ENCODE measurements around the gene ALG1L2.
A peak's percentile ranks its signal among the peaks of the same experiment; 100 is the strongest.
"Not testable (repeated sequence)": the region's sequence is repeated elsewhere in the genome, so short reads cannot be mapped to it uniquely, and the experiment has no call there.

Gene ALG1L2

GRCh38 chr3:130138992-130139391 lies 57.4 kb downstream of the ALG1L2 start:
- DNase-seq; intact Hi-C loops (cut with DNase I; ENCODE audit: low total_unique reads): not testable (repeated sequence)

GRCh38 chr3:130140756-130141155 lies 59.1 kb downstream of the ALG1L2 start:
- H3K9me3 ChIP-seq; H3K27ac ChIP-seq; H3K27me3 ChIP-seq; H3K4me1 ChIP-seq; intact Hi-C loops (cut with DNase I; ENCODE audit: low total_unique reads); DNase-seq; H3K4me3 ChIP-seq; H3K36me3 ChIP-seq: not testable (repeated sequence)

More at GRCh38 chr3:130138992-130139391, 57.4 kb downstream of the ALG1L2 start:
- H3K4me1 ChIP-seq, H3K4me3 ChIP-seq, H3K36me3 ChIP-seq, H3K27ac ChIP-seq, H3K27me3 ChIP-seq, H3K9me3 ChIP-seq: not testable (repeated sequence)

- H3K4me3 ChIP-seq: not testable (repeated sequence)
Observed at GRCh38 chr3:130143648-130144327, 62.2 kb downstream of the ALG1L2 start.

DNA sequence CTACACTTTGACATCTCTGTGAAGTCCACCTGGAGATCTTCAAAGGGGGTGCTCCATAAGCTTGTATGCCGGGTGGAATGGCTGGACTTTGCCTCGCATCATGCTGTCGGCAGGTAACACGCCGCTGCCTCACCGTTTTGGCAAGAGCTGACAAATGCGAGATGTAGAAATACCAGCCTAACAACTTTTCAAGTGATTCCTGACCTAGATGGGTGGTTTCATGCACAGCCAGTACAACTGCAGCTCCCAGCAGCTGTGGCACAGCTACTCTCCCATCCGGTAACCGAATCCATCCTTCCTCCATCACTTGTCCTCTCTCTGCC lies 62.7 kb downstream of the ALG1L2 start:
- H3K36me3 ChIP-seq; H3K27me3 ChIP-seq; intact Hi-C loops (cut with DNase I; ENCODE audit: low total_unique reads); DNase-seq; H3K9me3 ChIP-seq; H3K4me3 ChIP-seq; H3K27ac ChIP-seq; H3K4me1 ChIP-seq: not testable (repeated sequence)

More at GRCh38 chr3:130143648-130144327, 62.2 kb downstream of the ALG1L2 start:
- H3K27ac ChIP-seq; DNase-seq; H3K9me3 ChIP-seq; H3K36me3 ChIP-seq; intact Hi-C loops (cut with DNase I; ENCODE audit: low total_unique reads); H3K4me1 ChIP-seq; H3K27me3 ChIP-seq: not testable (repeated sequence)
- TF ChIP-seq, protein P1, sequence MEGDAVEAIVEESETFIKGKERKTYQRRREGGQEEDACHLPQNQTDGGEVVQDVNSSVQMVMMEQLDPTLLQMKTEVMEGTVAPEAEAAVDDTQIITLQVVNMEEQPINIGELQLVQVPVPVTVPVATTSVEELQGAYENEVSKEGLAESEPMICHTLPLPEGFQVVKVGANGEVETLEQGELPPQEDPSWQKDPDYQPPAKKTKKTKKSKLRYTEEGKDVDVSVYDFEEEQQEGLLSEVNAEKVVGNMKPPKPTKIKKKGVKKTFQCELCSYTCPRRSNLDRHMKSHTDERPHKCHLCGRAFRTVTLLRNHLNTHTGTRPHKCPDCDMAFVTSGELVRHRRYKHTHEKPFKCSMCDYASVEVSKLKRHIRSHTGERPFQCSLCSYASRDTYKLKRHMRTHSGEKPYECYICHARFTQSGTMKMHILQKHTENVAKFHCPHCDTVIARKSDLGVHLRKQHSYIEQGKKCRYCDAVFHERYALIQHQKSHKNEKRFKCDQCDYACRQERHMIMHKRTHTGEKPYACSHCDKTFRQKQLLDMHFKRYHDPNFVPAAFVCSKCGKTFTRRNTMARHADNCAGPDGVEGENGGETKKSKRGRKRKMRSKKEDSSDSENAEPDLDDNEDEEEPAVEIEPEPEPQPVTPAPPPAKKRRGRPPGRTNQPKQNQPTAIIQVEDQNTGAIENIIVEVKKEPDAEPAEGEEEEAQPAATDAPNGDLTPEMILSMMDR (IDR thresholded peaks at IDR 0.05): peak in 1 of 2 experiments; percentile 7

DNA sequence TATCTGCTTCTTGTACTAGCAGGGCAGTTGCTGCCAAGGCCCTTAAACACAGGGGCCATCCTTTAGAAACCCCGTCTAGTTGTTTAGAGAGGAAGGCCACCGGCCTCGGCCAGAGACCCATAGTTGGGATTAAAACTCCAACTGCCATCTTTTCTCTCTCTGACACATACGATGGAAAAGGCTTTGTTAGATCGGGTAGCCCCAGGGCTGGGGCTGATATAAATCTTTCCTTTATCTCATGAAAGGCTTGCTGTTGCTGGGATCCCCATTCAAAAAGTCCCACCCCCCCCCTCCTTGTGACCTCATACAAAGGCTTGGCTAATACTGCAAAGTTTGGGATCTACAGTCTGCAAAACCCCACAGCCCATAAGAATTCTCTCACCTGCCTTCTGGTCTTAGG lies 63.8 kb downstream of the ALG1L2 start:
- H3K4me1 ChIP-seq; H3K27me3 ChIP-seq; H3K4me3 ChIP-seq; H3K27ac ChIP-seq; H3K36me3 ChIP-seq; DNase-seq; intact Hi-C loops (cut with DNase I; ENCODE audit: low total_unique reads); H3K9me3 ChIP-seq: not testable (repeated sequence)

GRCh38 chr3:130146465-130146864 lies 64.8 kb downstream of the ALG1L2 start:
- DNase-seq; H3K4me3 ChIP-seq; H3K27ac ChIP-seq; H3K27me3 ChIP-seq; H3K4me1 ChIP-seq; H3K36me3 ChIP-seq; intact Hi-C loops (cut with DNase I; ENCODE audit: low total_unique reads); H3K9me3 ChIP-seq: not testable (repeated sequence)
